Measurements from ENCODE around the gene HLA-DPB1. TPM values are rescaled to one million over a fixed set of nuclear protein-coding genes. Genes with fewer than 3 reads are reported as not detected.

Gene HLA-DPB1
- polyA plus RNA-seq, 1 experiment, result 11.2 TPM

- Histone ChIP-seq H3K4me3 (ENCODE audit: low read depth, low read length) (no peak overlapping the region), H3K36me3 (ENCODE audit: control insufficient read depth, insufficient read depth, low read length) (no peaks in the 10 kb centered on the region), H3K27me3 (ENCODE audit: control insufficient read depth, insufficient read depth, low read length) (peaks cover 8% of the 10 kb centered on the region)
- no peak for DNase-seq (ENCODE audit: low read depth)
- ChIA-PET POLR2A (no interaction called here), CTCF (no interaction called here)
- TF ChIP-seq, protein P1, sequence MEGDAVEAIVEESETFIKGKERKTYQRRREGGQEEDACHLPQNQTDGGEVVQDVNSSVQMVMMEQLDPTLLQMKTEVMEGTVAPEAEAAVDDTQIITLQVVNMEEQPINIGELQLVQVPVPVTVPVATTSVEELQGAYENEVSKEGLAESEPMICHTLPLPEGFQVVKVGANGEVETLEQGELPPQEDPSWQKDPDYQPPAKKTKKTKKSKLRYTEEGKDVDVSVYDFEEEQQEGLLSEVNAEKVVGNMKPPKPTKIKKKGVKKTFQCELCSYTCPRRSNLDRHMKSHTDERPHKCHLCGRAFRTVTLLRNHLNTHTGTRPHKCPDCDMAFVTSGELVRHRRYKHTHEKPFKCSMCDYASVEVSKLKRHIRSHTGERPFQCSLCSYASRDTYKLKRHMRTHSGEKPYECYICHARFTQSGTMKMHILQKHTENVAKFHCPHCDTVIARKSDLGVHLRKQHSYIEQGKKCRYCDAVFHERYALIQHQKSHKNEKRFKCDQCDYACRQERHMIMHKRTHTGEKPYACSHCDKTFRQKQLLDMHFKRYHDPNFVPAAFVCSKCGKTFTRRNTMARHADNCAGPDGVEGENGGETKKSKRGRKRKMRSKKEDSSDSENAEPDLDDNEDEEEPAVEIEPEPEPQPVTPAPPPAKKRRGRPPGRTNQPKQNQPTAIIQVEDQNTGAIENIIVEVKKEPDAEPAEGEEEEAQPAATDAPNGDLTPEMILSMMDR (IDR thresholded peaks at IDR 0.05; ENCODE audit: insufficient read depth, low read depth, low read length), result no peak
Observed at GRCh38 chr6:33104887-33105286, 29.1 kb downstream of the HLA-DPB1 start.

DNA sequence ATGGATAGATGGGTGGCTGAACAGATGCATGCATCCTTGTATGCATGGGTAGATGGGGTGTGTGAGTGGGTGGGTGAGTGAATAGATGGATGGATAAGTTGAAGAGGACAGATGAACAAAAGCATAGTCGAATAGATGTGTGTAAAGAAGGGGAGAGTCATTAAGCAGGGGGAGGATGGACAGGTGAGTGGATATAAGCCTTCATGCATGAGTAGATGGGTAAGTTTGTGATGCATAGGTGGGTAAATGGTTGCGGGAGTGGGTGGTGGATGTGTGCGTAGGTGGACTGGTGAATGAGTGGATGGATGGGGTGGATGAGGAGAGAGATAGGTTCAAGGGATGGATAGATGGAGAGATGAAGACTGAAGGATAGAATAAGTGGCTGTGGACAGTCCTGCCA lies 29.6 kb downstream of the HLA-DPB1 start:
- Histone ChIP-seq H3K36me3 (ENCODE audit: control insufficient read depth, insufficient read depth, low read length) (no peaks in the 10 kb centered on the region), H3K27me3 (ENCODE audit: control insufficient read depth, insufficient read depth, low read length) (peaks cover 8% of the 10 kb centered on the region), H3K4me3 (ENCODE audit: low read depth, low read length) (no peak overlapping the region)
- TF ChIP-seq, protein P1 (IDR thresholded peaks at IDR 0.05; ENCODE audit: insufficient read depth, low read depth, low read length), result no peak
- CTCF ChIA-PET, result no interaction called here
- POLR2A ChIA-PET, result no interaction called here
- DNase-seq (ENCODE audit: low read depth), result no peak

DNA sequence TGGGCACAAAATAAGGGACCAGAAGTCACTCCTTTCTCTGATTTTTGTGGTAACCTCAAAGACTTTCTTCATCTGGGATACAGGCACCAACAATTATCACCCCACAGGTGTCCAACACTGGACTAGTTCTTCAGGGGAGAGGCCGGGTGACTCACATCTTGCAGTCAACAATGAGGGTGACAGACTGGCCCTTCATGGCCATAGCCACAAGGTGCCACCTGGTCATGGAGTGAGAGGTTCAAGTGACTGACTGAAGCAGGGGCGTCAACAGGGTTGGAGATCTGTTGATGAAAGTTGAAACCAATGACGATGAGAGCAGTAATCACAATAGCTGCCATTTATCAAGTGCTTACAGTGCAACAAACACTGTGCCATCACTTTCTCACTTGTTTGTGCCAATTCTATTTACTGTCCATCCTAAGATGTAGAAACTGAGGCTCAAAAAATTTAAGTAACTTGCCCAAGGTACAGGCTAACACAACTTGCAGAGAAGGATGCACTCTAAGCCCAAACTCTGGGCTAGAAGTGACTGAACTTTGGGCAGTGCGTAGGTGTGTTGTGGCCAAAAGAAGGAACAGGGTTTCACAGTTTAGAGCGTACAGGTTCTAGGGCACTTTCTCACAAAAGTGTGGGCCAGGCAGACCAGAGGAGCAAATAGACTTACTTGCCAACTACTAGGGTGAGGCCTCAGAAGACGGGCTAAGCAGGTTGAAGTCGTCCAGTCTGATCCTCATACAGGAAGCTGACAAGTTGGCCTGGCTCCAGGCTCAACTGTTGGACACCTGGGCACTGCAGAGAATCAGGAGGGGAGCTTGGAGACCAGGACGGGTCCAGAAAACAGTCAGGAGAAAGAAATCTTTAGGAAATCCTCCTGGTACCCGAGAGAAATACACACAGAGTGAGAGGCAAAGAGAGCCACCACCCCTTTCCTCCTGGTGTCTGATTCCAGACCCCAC lies 30.4 kb downstream of the HLA-DPB1 start:
- DNase-seq (ENCODE audit: low read depth), result no peak
- POLR2A ChIA-PET, result no interaction called here
- peaks cover 8% of the 10 kb centered on the region for H3K27me3 ChIP-seq (ENCODE audit: control insufficient read depth, insufficient read depth, low read length)
- H3K4me3 ChIP-seq (ENCODE audit: low read depth, low read length), result no peak overlapping the region
- H3K36me3 ChIP-seq (ENCODE audit: control insufficient read depth, insufficient read depth, low read length), result no peaks in the 10 kb centered on the region
- TF ChIP-seq, protein P1 (IDR thresholded peaks at IDR 0.05; ENCODE audit: insufficient read depth, low read depth, low read length), result no peak
- CTCF ChIA-PET, result interaction anchor here (1.0 kb wide), 1 partner anchor 11 kb away, joined by 4 read pairs; no protein-coding TSS in a partner anchor

DNA sequence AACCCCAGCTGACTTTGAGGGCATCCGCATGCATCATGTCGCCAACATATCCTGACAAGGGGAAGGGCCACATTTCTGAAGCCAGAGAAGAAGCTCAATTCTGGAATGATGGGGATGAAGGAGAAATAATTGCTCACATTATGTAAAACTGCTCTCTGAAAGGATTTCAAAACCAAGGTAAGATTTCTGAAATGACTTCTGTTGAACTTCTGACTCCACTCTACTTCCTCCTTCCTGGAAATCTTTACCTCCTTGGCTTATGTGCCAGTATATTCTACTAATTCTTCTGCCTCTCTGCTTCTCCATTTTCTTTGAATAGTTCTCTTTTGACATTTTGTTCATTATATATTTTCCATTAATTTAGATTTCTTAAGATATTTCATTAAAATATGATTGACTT lies 31.9 kb downstream of the HLA-DPB1 start:
- POLR2A ChIA-PET, result no interaction called here
- no peak for DNase-seq (ENCODE audit: low read depth)
- CTCF ChIA-PET, result no interaction called here
- peaks cover 8% of the 10 kb centered on the region for H3K27me3 ChIP-seq (ENCODE audit: control insufficient read depth, insufficient read depth, low read length)
- H3K36me3 ChIP-seq (ENCODE audit: control insufficient read depth, insufficient read depth, low read length), result no peaks in the 10 kb centered on the region
- TF ChIP-seq, protein P1 (IDR thresholded peaks at IDR 0.05; ENCODE audit: insufficient read depth, low read depth, low read length), result no peak
- H3K4me3 ChIP-seq (ENCODE audit: low read depth, low read length), result no peak overlapping the region

- no peak overlapping the region for H3K4me3 ChIP-seq (ENCODE audit: low read depth, low read length)
- TF ChIP-seq, protein P1 (IDR thresholded peaks at IDR 0.05; ENCODE audit: insufficient read depth, low read depth, low read length), result no peak
- peaks cover 12% of the 10 kb centered on the region for H3K27me3 ChIP-seq (ENCODE audit: control insufficient read depth, insufficient read depth, low read length)
- ChIA-PET CTCF (interaction anchor here (0.5 kb wide), 1 partner anchor 65 kb away, joined by 3 read pairs; no protein-coding TSS in a partner anchor), POLR2A (no interaction called here)
- DNase-seq (ENCODE audit: low read depth), result no peak
- H3K36me3 ChIP-seq (ENCODE audit: control insufficient read depth, insufficient read depth, low read length), result no peaks in the 10 kb centered on the region
Observed at GRCh38 chr6:33108307-33108706, 32.5 kb downstream of the HLA-DPB1 start.

Data from BJ (cell line).